Breast epithelium (tissue), 3 donors: ENCODE measurements around the gene UBA5.

ENCODE experiments used
- CTCF ChIP-seq, 3 donors: fragments of 450-650 bp; IDR thresholded peaks; one replicate each; pipeline ENCODE4 v1.5.1; 2016 to 2017; ENCODE audit warnings: antibody characterized with exemption in 3 of 3, mild to moderate bottlenecking in 3 of 3, moderate library complexity in 3 of 3
- POLR2A ChIP-seq: fragments of 450-650 bp; IDR thresholded peaks from one replicate; pipeline ENCODE4 v1.6.1; 2016; ENCODE audit warnings: antibody characterized with exemption, mild to moderate bottlenecking, moderate library complexity
- POLR2AphosphoS5 ChIP-seq, 3 donors: sonication (generic); formaldehyde crosslinking; IDR thresholded peaks; one replicate each; pipeline ENCODE4 v1.6.1; 2017; ENCODE audit warnings: antibody characterized with exemption in 3 of 3

- TF ChIP-seq POLR2A (no peak), CTCF (IDR thresholded peaks at IDR 0.05) (no peak), POLR2AphosphoS5 (IDR thresholded peaks at IDR 0.05) (no peak)
Observed at GRCh38 chr3:132709761-132710160, 49.6 kb downstream of the UBA5 start.
